Mammary epithelial cell (primary cell): ENCODE results near the gene TRABD2B.

Experiments
- CTCF ChIP-seq, 2 donors: IDR thresholded peaks in 1 of 2; conservative IDR thresholded peaks in 1 of 2; 2 replicates each; pipeline ENCODE4 v1.5.1; 2011 to 2012; ENCODE audit warnings: inconsistent platforms in 2 of 2, low read length in 2 of 2, mild to moderate bottlenecking in 2 of 2, control low read depth in 1 of 2, low read depth in 1 of 2; ENCODE audit not compliant: insufficient read depth in 1 of 2; ENCODE audit errors: extremely low read depth in 1 of 2
- EZH2 ChIP-seq: IDR thresholded peaks from 2 replicates; pipeline ENCODE4 v1.6.1; 2012; ENCODE audit warnings: low read length, inconsistent platforms, borderline replicate concordance

GRCh38 chr1:47794081-47794480 is 203.1 kb downstream of the TRABD2B start:
- TF ChIP-seq CTCF (conservative IDR thresholded peaks at IDR 0.05 in 1 of 2, IDR thresholded peaks at IDR 0.05 in 1 of 2; ENCODE audit: extremely low read depth in 1 of 2, insufficient read depth in 1 of 2, low read depth in 1 of 2, low read length in 2 of 2) (no peak), EZH2 (no peak)
